Hematopoietic multipotent progenitor cell treated with erythropoietin and hydrocortisone succinate and interleukin-3 and kit ligand, for 4 days (in vitro differentiated cells): Measurements from ENCODE around the gene ZNF664.
"Not testable (repeated sequence)": the region's sequence is repeated elsewhere in the genome, so short reads cannot be mapped to it uniquely, and the experiment has no call there.

ENCODE experiments used
- DNase-seq: peaks from one replicate; pipeline ENCODE4 v3.0.0-alpha.2; 2015

Gene ZNF664

DNA sequence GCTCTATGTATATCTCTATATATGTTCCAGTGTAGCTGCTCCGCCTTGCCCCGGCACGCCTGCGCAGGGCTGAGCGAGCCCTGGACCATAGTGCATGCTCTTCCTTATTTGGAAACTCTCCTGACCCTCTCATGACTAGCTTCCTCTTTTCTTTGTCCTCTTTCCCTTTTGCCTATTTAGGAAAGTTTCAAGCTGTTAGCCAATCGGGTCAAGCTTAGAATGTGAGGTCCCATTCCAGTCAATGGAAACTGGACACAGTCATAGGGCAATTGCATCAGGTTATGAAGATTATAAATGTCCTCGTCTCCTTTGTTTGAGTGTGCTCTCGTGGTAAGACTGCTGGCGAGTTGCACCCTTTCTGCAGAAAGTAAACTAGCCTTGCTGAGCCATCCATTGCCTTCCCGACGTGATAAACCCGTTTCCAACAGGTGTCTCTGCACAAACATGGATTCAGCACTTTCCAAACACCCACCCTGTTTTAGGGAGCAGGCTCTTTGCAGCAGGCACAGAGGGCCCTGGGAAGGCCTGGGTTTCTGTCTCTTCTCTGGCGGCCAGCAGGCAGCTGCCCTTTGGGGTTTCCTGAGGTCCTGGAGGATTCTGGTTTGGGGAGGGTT, 31.3 kb upstream of the ZNF664 start:
- DNase-seq, result no peak

DNA sequence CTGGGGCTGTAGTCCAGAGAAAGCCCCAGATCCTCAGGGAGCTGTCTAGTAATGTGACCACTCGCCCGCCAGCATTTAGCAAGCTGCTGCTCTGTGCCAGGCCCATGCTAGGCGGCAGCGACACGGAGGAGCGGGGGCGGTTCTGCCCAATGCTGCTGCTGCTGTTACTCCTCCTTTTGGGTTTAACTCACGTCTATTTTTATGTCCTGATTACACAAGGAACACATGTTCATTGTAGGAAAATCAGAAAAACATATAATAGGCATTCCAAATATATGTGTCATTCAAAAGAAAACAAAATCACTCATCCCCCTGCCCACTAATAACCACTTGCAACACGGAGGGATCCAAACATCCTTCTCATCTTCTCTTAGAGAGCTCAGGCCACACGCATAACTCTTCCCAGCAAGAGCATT, 30.8 kb upstream of the ZNF664 start:
- no peak for DNase-seq

DNA sequence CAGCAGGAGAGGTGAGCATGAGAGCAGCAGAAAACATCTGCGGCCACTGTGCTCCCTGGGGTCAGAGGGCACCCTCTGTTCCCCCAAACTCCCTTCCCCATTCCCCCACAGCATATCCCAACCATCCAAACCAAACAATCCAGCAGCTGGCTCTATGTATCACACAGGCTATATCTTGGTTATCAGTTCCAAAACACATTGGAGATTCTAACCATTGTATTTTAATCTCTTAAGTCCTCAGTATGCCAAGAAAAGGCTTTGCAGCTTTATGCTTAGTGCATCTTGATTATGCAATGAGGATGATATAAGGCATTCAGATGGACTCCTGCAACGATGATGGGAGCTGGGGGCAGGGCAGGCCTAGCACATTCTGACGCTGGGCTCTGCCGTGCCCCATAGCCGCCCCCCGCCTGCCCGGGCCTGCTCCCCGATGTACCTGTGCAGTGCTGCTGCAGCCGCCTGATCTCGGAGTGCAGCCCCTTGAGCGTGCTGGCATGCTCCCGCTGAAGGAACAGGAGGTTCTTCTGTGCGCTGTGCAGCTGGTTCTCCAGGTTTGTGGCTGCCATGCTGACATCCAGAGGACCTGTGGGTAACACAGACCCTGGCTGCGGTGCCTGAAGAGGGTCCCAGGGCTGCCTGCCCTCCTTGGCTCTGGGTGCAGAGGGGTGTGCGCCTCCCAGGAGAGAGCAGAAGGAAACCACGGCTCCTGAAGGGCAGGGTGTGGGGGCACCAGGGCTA, 29.9 kb upstream of the ZNF664 start:
- peak; percentile 18 for DNase-seq

DNA sequence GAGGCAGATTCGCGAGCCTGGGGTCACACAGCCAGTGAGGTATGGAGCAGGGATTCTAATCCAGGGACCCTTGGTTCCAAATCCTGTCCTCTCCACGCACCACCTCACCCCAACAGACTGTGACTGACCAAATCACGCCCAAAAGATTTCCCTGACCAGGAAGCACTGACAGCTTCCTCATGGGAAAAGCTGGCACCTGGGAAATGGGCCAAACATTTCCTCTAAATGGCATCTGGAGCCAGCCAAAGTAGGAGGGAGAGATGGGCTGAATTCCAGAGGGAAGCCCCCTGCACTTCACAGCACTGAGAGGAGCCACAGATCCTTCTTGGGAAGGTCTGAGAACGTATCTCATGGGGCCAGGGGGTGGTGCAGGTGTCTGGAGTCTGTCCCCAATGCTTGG, 29.2 kb upstream of the ZNF664 start:
- no peak for DNase-seq

DNA sequence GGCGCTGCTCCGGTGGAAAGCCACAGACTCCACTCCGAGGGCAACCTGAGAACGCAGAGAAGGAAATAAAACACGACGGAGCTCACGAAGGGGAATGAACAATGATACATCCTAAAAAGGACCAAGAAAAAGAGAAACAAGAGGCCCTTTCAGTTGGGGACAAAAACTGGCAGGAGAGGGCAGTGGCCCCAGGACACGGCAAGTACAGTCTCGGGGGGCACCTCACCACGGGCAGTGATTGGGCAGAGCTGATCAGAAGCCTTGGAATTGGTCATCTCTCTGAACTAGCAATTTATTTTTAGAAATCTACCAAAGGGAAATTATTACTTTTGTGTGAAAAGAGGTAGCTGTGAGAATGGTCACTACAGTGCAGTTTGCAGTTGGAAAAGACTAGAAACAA, 28.3 kb upstream of the ZNF664 start:
- DNase-seq, result no peak

DNA sequence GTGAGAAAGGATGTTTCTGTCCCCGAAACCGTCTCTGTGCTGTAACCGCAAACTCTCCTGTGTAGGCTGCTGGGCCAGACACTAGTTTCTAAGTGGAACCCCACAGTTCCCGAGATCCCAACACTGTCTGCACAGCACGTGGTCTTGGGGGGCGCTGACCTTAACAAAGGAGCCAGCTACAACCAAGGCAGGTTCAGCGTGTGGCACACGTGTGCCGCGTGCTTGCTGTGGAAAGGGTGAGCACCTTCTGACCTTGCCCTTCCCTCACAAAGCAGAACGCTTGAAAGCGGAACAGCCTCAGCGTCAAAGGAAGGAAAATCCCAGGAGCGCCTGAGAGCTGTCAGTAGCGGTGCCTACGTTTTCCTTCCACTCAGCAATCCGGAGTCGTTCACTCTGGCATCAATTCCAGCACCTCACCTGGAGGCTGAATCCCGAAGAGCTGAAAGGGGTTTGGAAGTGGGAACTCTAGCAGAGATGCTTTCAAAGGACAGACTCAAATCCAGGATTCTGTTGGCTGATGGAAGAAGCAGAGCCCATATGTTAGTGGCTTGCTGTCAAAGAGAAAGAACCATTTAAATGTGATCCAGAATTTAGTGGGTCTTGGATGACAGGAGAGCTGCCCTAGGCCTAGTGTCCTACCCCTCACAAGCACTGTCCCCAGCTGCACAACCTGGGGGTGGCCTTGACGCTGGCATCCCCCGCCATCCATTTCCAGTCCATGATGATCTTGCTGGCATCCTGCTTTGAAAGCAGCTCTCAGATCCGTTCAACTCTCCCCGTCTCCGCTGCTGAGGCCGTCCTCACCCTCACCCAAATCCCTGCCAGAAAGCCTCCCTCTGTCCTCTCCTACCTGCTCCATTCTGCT, 27.5 kb upstream of the ZNF664 start:
- no peak for DNase-seq

DNA sequence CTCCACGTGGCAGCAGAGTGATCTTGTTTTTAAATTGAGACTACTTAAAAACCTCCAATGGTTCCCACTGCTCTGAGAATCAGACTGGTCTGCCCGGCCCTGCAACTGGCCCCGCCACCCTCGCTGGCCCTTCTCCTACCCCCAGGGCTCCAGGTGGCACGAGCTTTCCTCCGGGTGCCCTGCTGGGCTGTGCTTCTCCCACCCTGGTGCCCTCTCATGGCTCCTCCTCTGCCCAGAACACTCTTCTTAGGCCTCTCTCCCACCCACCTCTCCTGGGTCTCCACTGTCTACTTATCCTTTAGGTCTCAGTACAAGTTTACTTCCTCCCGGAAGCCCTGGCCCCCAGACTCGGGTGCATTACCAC, 26.9 kb upstream of the ZNF664 start:
- no peak for DNase-seq

DNA sequence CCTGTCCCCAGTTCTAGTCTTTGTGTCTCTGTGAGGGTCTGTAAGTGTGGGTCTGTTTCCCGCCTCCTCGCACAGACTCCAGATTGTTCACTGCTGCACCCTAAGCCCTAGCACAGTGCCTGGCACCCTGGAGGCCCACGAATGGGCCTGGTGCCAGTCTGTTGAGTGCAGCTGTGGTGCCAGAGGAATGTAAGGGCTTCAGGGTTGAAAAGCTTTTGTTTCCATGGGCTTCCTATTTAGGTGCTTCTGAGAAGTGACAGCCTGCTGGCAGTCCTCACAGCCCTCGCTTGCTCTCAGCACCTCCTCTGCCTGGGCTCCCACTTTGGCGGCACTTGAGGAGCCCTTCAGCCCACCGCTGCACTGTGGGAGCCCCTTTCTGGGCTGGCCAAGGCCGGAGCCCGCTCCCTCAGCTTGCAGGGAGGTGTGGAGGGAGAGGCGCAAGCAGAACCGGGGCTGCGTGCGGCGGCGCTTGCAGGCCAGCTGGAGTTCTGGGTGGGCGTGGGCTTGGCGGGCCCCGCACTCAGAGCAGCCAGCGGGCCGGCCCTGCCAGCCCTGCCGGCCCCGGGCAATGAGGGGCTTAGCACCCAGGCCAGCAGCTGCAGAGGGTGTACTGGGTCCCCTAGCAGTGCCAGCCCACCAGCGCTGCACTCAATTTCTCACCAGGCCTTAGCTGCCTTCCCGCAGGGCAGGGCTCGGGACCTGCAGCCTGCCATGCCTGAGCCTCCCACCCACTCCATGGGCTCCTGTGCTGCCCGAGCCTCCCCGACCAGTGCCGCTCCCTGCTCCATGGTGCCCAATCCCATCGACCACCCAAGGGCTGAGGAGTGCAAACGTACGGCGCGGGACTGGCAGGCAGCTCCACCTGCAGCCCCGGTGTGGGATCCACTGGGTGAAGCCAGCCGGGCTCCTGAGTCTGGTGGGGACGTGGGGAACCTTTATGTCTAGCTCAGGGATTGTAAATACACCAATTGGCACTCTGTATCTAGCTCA, 26.2 kb upstream of the ZNF664 start:
- not testable (repeated sequence) for DNase-seq

DNA sequence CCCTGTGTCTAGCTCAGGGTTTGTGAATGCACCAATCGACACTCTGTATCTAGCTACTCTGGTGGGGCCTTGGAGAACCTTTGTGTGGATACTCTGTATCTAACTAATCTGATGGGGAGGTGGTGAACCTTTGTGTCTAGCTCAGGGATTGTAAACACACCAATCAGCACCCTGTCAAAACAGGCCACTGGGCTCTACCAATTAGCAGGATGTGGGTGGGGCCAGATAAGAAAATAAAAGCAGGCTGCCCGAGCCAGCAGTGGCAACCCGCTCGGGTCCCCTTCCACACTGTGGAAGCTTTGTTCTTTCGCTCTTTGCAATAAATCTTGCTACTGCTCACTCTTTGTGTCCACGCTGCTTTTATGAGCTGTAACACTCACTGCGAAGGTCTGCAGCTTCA, 25.5 kb upstream of the ZNF664 start:
- not testable (repeated sequence) for DNase-seq

DNA sequence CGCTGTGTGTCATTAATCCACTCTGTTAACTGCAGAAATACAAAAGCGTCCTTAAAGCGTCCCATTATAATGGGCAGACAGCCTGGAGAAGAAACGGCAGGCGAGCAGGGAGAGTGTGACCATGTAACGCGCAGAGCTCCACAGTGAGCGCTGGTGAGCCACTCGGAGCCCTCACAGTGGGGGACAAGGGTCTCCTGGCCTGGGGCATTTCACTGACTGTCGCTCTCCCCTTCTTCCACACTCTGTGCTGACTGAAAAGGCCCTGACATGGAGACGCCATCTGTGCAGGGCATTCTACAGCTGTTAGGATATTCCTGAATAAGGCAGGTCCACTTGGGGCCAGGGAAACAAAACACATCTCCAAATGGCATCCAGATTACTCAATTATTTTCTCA, 24.6 kb upstream of the ZNF664 start:
- no peak for DNase-seq

DNA sequence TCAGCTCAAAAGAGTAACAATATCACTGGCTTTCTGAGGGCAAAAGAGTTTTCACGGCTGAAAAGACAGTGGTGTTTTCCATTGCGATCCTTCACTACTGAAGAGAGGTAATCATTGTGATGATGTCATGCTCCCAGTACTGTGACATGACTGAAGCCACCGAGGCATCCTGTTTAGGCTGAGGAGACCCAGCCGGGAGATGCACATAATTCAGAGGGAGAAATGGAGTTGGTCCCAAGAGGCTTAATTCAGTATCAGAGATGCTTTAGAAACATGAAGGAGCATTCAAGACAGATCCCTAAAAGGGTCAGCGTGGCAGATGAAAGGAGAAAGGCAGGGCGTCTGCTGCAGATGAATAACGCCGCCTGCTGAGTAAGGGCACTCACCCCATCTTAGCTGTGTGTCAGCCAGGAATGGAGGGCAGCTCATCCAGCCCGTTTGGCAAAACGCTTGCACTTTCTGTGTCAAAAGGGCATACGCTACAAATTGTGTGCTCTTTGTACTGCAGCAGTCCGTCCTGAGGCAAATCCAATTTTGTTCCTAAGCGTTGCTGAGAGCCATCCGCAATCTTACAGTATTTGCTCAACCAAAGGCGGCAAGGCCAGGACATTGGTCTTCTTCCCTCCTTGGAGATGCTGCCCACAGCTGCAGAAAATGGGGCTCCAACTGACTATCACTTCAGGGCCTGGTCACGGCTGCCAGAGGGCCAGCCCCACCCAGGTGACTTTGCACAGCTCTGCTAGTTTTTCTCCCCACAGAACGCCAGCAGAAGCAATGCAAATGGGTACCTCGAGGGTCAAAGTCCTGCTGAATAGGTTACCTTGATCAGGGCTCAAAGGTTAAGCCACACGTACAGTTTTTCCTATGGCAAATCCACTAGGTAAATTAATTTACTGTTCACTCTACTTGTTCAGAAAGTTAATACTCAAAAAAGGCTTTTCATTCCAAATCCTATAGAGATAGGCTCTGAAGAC, 23.9 kb upstream of the ZNF664 start:
- DNase-seq, result no peak

DNA sequence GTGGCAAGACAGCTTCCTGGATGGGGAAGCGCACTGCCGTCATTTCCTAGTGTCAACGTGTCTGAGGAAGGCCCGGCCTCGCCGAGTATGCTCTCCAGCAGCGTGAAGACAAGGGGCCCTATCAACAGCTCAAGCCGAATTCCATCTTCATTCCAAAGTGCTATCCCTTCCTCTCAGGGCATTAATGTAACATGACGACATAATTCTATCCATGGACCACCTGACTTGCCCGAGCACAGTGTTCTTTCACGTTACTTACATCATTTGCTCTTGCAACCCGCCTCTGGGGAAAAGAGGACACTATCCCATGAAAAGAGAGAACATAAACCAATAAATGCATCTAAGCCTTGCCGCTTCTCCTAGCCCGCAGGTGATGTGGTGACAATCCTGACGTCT, 23.2 kb upstream of the ZNF664 start:
- no peak for DNase-seq

DNA sequence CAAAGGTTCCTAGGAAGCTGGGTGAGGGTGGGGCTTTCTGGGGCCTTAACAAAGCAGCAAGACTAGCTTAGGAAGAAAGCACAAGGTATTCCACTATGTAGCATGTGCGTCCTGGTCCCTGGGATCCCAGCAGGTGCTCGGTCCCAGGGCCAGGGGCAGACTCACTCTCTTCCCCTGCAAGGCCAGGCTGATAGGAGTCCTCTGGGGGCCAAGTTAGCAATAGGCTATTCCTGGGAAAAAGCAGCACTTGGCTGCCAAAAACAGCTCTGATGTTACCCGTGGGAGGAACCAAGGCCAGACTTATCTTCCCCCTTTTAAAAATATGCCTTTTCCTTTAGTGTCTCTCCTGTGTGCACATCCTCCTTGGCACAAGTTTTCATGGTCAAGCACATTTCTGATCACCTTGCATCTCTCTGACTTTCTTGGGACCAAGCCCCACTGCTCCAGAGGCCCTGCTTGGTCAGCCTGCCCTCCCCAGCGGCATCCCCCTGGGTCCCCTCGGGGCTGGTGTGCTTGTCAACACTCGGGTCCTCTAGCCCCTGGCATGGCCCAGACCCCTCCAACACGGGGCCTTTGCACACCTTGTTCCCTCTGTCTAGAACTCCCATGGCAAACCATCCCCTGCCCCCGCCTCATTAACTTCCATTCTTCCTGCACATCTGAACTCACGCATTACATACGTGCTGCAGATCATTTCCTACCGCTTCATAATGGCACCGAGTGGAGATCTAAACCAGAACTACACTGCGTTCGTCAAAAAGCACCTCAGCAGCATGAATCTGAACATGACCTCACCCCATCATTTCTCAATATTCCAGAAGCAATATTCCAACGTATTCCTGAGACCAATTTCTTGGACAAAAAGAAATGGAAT, 22.3 kb upstream of the ZNF664 start:
- DNase-seq, result no peak

DNA sequence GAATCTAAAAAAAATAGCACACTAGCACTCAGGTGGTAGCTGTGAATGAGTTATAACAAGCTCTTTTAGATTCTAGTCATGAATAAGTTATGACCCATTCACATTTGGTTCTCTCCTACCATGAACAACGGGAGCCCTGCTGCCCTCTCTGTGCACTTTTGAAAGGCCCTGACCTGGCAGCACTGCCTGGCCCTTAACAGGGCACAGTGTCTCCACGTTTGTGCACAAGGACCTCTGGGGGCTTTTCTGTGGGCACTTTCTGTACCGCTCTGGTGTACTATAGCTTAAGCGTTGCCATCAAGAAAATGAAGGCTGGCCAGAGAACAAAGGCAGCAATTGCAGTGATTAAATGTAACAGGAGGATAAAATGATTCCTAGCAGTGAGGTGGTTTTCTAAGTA, 21.5 kb upstream of the ZNF664 start:
- no peak for DNase-seq

DNA sequence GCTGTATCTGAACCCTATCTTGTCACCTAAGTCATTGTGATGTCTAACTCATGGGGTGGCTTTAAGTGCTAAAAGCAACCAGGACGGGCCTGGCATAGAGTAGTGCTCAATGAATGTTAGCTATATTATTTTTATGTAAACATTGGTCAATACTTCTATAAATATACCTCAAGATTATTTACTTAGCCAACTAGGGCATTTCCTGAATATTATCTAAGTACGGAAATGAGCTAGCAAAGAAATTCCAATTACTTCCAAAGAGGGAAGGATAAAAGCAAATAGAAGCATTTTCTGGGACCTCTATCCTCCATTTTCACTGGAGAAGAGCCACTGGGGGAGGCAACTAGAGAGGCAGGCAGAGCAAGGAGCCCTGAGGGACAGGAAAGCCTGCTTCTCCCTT, 21.0 kb upstream of the ZNF664 start:
- DNase-seq, result no peak

DNA sequence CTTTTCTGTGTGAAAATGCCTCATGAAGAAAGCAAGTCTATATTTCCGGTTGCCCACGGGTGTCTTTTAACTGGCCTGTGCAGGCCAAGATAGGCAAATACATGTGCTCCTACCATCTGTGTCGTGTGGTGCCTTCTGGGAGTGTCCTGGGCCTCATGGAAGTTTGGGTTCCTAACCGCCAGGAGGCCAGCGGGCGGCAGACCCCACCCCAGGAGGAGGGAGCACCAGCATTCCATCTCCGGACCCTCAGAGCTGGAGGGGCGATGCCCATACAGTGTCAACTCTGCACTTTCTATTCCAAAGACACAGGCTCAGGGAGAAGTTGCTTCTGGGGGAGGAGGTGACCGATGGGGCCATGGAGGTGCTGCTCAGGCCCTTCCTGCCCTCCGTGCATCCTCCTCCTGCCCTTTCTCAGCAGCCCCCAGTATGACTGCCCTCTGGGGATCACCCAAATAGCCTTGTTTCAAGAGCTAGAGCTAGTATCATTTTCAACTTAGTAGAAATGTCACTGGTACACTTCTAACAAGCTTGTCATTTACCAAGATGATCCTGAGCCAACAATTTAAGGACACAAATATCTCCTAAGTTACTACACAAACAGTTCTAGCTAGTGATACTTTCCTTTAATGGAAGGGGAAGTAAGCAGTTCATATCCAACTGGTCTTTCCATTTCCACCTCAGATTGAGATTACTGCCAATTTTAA, 18.2 kb upstream of the ZNF664 start:
- DNase-seq, result no peak

DNA sequence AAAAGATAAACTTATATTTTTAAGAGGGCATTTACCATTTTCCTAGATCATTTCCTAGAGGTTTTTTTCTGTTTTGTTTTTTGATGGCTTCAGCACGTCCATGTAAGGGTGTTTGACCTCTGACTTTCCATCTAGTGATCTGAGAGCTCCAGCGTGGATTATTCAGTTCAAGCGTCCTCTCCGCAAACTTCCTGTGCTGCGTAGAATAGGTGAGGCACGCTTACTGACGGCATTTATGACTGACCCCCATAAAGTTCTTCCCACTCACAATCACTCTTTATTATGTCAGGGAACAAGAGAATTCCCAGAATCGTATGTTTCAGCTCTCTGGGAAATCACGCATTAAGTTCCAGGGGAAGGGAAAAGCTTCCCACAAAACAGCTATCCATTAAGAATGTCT, 16.8 kb upstream of the ZNF664 start:
- DNase-seq, result no peak

DNA sequence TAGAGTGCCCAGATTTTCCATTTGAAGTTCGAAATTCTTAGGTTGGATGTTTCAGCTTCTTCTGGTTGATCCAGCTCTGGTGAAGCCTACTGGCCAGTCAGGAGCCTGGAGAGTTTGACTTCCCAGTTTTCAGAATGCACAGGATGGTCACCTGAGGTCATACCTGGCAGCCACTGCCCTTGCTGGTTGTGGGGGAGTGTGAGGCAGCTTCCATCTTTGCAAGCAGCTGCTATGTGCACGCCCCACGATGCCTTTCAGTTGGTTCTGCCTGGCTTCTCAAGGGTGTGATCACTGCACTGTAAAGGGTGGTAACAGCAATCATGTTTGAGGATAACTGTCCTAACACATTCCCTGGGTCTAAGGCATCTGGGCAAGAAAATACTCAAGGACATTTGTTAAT, 15.8 kb upstream of the ZNF664 start:
- no peak for DNase-seq

DNA sequence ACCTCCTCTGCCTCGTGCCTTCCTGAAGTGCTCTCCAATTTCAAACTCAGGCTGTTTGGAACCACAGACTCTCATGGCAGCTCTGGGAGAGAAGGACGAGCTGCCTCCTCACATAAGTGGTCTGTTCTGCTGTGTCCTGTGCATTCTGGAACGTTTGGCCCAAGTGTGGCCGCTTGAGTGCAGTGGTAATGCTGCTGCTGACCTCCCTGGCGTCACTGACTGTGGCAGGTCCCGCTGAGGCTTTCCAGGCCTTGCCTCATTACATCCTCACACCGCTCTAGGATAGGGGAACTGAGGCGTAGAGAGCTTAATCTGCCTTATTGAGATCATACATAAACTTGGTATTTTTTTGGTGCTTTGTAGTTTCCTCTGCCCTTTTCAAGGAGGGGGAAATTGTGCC, 14.6 kb upstream of the ZNF664 start:
- DNase-seq, result no peak

DNA sequence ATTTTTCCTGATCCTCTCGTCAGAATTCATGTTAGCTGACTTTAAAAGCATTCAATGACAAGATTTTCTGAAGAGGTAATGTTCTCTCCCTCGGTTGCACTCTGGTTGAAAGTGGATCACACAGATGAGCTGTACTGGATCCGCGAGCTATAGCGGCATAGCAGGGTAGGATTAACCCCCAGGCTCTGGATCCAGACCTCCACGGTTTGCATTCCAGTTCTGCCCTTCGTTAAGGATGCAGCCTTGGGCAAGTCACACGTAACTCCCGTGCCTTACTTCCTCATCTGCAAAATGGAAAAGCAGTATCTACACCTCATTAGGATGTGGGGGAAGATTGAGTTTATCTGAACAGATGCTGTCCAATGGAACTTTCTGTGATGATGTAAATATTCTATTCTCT, 14.1 kb upstream of the ZNF664 start:
- DNase-seq, result no peak
